H9 (cell line): Measurements from ENCODE around the gene CDH4. TPM values are rescaled to one million over a fixed set of nuclear protein-coding genes. Genes with fewer than 3 reads are reported as not detected.

ENCODE experiments used
- DNase-seq: peaks from one replicate; pipeline ENCODE4 v3.0.0-alpha.2; 2017
- H2AFZ ChIP-seq: one replicate; pipeline ENCODE4 v1.6.1; 2013; ENCODE audit warnings: mild to moderate bottlenecking, low read length, control low read depth, moderate library complexity
- H2AK5ac ChIP-seq: 2 replicates; pipeline ENCODE4 v1.6.1; 2013; ENCODE audit warnings: low read length, control low read depth, mixed read lengths; ENCODE audit not compliant: insufficient read length
- H2BK120ac ChIP-seq: one replicate; pipeline ENCODE4 v1.6.1; 2013; ENCODE audit warnings: low read depth, mild to moderate bottlenecking, low read length, control low read depth, inconsistent platforms; ENCODE audit not compliant: poor library complexity, severe bottlenecking
- H2BK12ac ChIP-seq: 2 replicates; pipeline ENCODE4 v1.6.1; 2013; ENCODE audit warnings: low read length, control low read depth, mixed read lengths, low read depth; ENCODE audit not compliant: insufficient read length
- H2BK15ac ChIP-seq: 2 replicates; pipeline ENCODE4 v1.6.1; 2013; ENCODE audit warnings: low read depth, low read length, control low read depth
- H2BK20ac ChIP-seq: one replicate; pipeline ENCODE4 v1.6.1; 2013; ENCODE audit warnings: low read depth, mild to moderate bottlenecking, low read length, control low read depth, inconsistent platforms; ENCODE audit not compliant: poor library complexity, severe bottlenecking
- H2BK5ac ChIP-seq: 2 replicates; pipeline ENCODE4 v1.6.1; 2013; ENCODE audit warnings: low read length, control low read depth, mixed read lengths; ENCODE audit not compliant: insufficient read length
- H3K14ac ChIP-seq: 2 replicates; pipeline ENCODE4 v1.6.1; 2013; ENCODE audit warnings: low read length, control low read depth; ENCODE audit not compliant: insufficient read depth
- H3K18ac ChIP-seq: 2 replicates; pipeline ENCODE4 v1.6.1; 2013; ENCODE audit warnings: low read depth, mild to moderate bottlenecking, mixed read lengths, low read length, control low read depth; ENCODE audit not compliant: insufficient read length
- H3K23ac ChIP-seq: 2 replicates; pipeline ENCODE4 v1.6.1; 2013; ENCODE audit warnings: low read length, control low read depth, mixed read lengths, low read depth; ENCODE audit not compliant: insufficient read length
- H3K23me2 ChIP-seq: 2 replicates; pipeline ENCODE4 v1.6.1; 2013; ENCODE audit warnings: low read depth, mild to moderate bottlenecking, mixed read lengths, low read length, control low read depth; ENCODE audit not compliant: insufficient read length, poor library complexity, severe bottlenecking
- H3K27ac ChIP-seq: 2 replicates; pipeline ENCODE4 v1.5.1; 2013; ENCODE audit warnings: low read length, control low read depth, mixed read lengths, low read depth; ENCODE audit not compliant: insufficient read length
- H3K27me3 ChIP-seq: 2 replicates; pipeline ENCODE4 v1.6.1; 2013; ENCODE audit warnings: low read length, control low read depth, inconsistent platforms; ENCODE audit not compliant: insufficient read depth
- H3K4ac ChIP-seq: 2 replicates; pipeline ENCODE4 v1.6.1; 2013; ENCODE audit warnings: low read depth, mild to moderate bottlenecking, control low read depth, inconsistent platforms, low read length, moderate library complexity
- H3K4me1 ChIP-seq: 2 replicates; pipeline ENCODE4 v1.6.1; 2013; ENCODE audit warnings: low read length, control low read depth, inconsistent platforms; ENCODE audit not compliant: insufficient read depth
- H3K4me2 ChIP-seq: 2 replicates; pipeline ENCODE4 v1.6.1; 2013; ENCODE audit warnings: low read length, control low read depth, mixed read lengths; ENCODE audit not compliant: insufficient read length, insufficient read depth
- H3K56ac ChIP-seq: 2 replicates; pipeline ENCODE4 v1.6.1; 2013; ENCODE audit warnings: low read depth, mild to moderate bottlenecking, mixed read lengths, low read length, control low read depth; ENCODE audit not compliant: insufficient read length
- H3K79me1 ChIP-seq: 2 replicates; pipeline ENCODE4 v1.6.1; 2013; ENCODE audit warnings: low read depth, mild to moderate bottlenecking, moderate library complexity, low read length, control low read depth, inconsistent platforms; ENCODE audit not compliant: insufficient read depth, poor library complexity, severe bottlenecking
- H3K79me2 ChIP-seq: 2 replicates; pipeline ENCODE4 v1.6.1; 2013; ENCODE audit warnings: low read length, control low read depth, inconsistent platforms; ENCODE audit not compliant: insufficient read depth
- H3K9ac ChIP-seq: 2 replicates; pipeline ENCODE4 v1.6.1; 2013; ENCODE audit warnings: low read length, control low read depth, mixed read lengths; ENCODE audit not compliant: insufficient read length; ENCODE audit errors: extremely low read depth
- H3K9me3 ChIP-seq: one replicate; pipeline ENCODE4 v1.6.1; 2013; ENCODE audit warnings: low read depth, low read length, inconsistent platforms; ENCODE audit not compliant: control insufficient read depth
- H3T11ph ChIP-seq: one replicate; pipeline ENCODE4 v1.6.1; 2013; ENCODE audit warnings: mild to moderate bottlenecking, low read length, control low read depth, inconsistent platforms
- H4K20me1 ChIP-seq: one replicate; pipeline ENCODE4 v1.6.1; 2013; ENCODE audit not compliant: control insufficient read depth, insufficient read length, insufficient read depth
- H4K5ac ChIP-seq: 2 replicates; pipeline ENCODE4 v1.6.1; 2013; ENCODE audit warnings: low read depth, mild to moderate bottlenecking, mixed read lengths, low read length, control low read depth; ENCODE audit not compliant: insufficient read length
- H4K8ac ChIP-seq: replicated peaks from 2 replicates; pipeline ENCODE4 v1.6.1; 2013; ENCODE audit warnings: low read length, control low read depth, mixed read lengths, low read depth; ENCODE audit not compliant: insufficient read length
- H4K91ac ChIP-seq: 2 replicates; pipeline ENCODE4 v1.6.1; 2013; ENCODE audit warnings: low read depth, mild to moderate bottlenecking, moderate library complexity, mixed read lengths, low read length, control low read depth; ENCODE audit not compliant: insufficient read length
- H3K27ac Mint-ChIP-seq, 3 experiments: 2 replicates in 2 of 3; 3 replicates in 1 of 3; pipeline ENCODE4 v1.8.0; 2020 to 2021; ENCODE audit warnings: mixed read lengths in 3 of 3, mild to moderate bottlenecking in 1 of 3, moderate library complexity in 1 of 3
- H3K27me3 Mint-ChIP-seq: 2 replicates; pipeline ENCODE4 v1.8.0; 2021; ENCODE audit warnings: low read depth, mild to moderate bottlenecking, moderate library complexity, mixed read lengths
- H3K36me3 Mint-ChIP-seq, 3 experiments: 2 replicates in 2 of 3; 3 replicates in 1 of 3; pipeline ENCODE4 v1.8.0; 2020 to 2021; ENCODE audit warnings: low read depth in 3 of 3, mixed read lengths in 3 of 3; ENCODE audit not compliant: insufficient read depth in 1 of 3
- H3K4me1 Mint-ChIP-seq, 2 experiments: 2 replicates each; pipeline ENCODE4 v1.8.0; 2020; ENCODE audit warnings: mixed read lengths in 2 of 2
- H3K4me3 Mint-ChIP-seq, 2 experiments: 2 replicates in 1 of 2; 3 replicates in 1 of 2; pipeline ENCODE4 v1.8.0; 2020 to 2021; ENCODE audit warnings: mild to moderate bottlenecking in 2 of 2, mixed read lengths in 2 of 2, moderate library complexity in 1 of 2
- H3K9me3 Mint-ChIP-seq, 2 experiments: 2 replicates in 1 of 2; 3 replicates in 1 of 2; pipeline ENCODE4 v1.8.0; 2020; ENCODE audit warnings: mild to moderate bottlenecking in 2 of 2, mixed read lengths in 2 of 2, moderate library complexity in 1 of 2
- CTCF ChIP-seq: fragments of 200-600 bp; sonication (generic); conservative IDR thresholded peaks from 3 replicates; pipeline ENCODE4 v1.8.0; 2021; ENCODE audit warnings: antibody characterized with exemption, mild to moderate bottlenecking
- WGBS: extraction: QIAGEN DNeasy Blood & Tissue Kit; methylation state at CpG from one replicate; pipeline ENCODE4 v1.1.7; 2013; ENCODE audit warnings: missing lambda C conversion rate, low lambda C conversion rate, mixed read lengths; ENCODE audit not compliant: insufficient read length; ENCODE audit errors: extremely low coverage; 5-methylcytosine and 5-hydroxymethylcytosine counted together
- total RNA-seq: library from RNA; stranded (reverse); gene quantifications from 2 replicates; pipeline ENCODE4 v1.2.1, GENCODE V29; 2021

CDH4 gene
- total RNA-seq, 1 experiment from 2014 or later: 3.0 TPM

GRCh38 chr20:61723529-61724257, 471.6 kb downstream of the CDH4 start:
- H4K91ac ChIP-seq: no peak overlapping the region
- H2AFZ ChIP-seq: no peak overlapping the region
- no peak overlapping the region for H3K4me2 ChIP-seq
- H3K27ac ChIP-seq: no peak overlapping the region
- H2AK5ac ChIP-seq: no peak overlapping the region
- H3K18ac ChIP-seq: no peak overlapping the region
- no peaks in the 10 kb centered on the region; the same call in 1 of the 2 replicates for H3K4me1 ChIP-seq
- no peak overlapping the region for H3K27ac Mint-ChIP-seq
- H3K23me2 ChIP-seq: no peaks in the 10 kb centered on the region
- H3K14ac ChIP-seq: no peak overlapping the region
- no peaks in the 10 kb centered on the region for H4K20me1 ChIP-seq
- H3K36me3 Mint-ChIP-seq: no peaks in the 10 kb centered on the region
- H2BK120ac ChIP-seq: no peak overlapping the region
- TF ChIP-seq CTCF: no peak
- H3K4me3 Mint-ChIP-seq: no peak overlapping the region
- H3K27me3 ChIP-seq: no peaks in the 10 kb centered on the region; the same call in 1 of the 2 replicates
- WGBS: no CpG with 5 or more reads among the region's 12 CpGs
- H3K4ac ChIP-seq: no peak overlapping the region
- no peaks in the 10 kb centered on the region for H3K9me3 ChIP-seq
- H4K5ac ChIP-seq: no peak overlapping the region
- no peak for DNase-seq
- peaks cover 29% of the 10 kb centered on the region for H3K27me3 Mint-ChIP-seq
- H3K56ac ChIP-seq: no peak overlapping the region
- H3T11ph ChIP-seq: no peak overlapping the region
- no peak overlapping the region for H2BK15ac ChIP-seq
- H2BK12ac ChIP-seq: no peak overlapping the region
- H3K9ac ChIP-seq: no peak overlapping the region
- no peaks in the 10 kb centered on the region for H3K79me2 ChIP-seq
- no peak overlapping the region for H4K8ac ChIP-seq
- no peaks in the 10 kb centered on the region for H3K79me1 ChIP-seq
- no peak overlapping the region for H3K23ac ChIP-seq
- no peak overlapping the region for H2BK5ac ChIP-seq
- no peak overlapping the region for H2BK20ac ChIP-seq
- H3K9me3 Mint-ChIP-seq: no peaks in the 10 kb centered on the region
- peaks cover 18 to 27% of the 10 kb centered on the region in 2 experiments for H3K4me1 Mint-ChIP-seq
